ENCODE results near the gene ERV3-1.
"Not testable (repeated sequence)": the region's sequence is repeated elsewhere in the genome, so short reads cannot be mapped to it uniquely, and the experiment has no call there.

DNA sequence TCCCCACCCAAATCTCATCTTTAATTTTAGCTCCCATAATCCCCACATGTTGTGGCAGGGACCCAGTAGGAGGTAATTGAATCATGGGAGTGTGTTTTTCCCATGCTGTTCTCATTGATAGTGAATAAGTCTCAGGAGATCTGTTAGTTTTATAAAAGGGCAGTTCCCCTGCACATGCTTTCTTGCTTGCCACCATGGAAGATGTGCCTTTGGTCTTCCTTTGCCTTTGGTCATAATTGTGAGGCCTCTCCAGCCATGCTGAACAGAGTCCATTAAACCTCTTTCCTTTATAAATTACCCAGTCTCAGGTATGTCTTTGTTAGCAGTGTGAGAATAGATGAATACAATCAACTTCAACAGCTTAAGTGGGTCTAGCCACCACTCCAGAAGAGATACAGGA is 18.5 kb upstream of the ERV3-1 start:
- not testable (repeated sequence) for TF ChIP-seq POLR2A (IDR thresholded peaks at IDR 0.05); POLR2AphosphoS5 (IDR thresholded peaks at IDR 0.05; ENCODE audit: insufficient read depth in 1 of 2, low read depth in 1 of 2); CTCF (IDR thresholded peaks at IDR 0.05)

All from vagina (tissue), 2 donors.